Endothelial cell (in vitro differentiated cells): ENCODE measurements around the gene COL6A3. TPM values are rescaled to one million over a fixed set of nuclear protein-coding genes. Genes with fewer than 3 reads are reported as not detected.

Source experiments
- DNase-seq: peaks from one replicate; pipeline ENCODE4 v3.0.0; 2021; ENCODE audit warnings: low spot score
- H3K27ac Mint-ChIP-seq: one replicate; pipeline ENCODE4 v1.8.0; 2021; ENCODE audit warnings: mixed read lengths, inconsistent platforms; ENCODE audit not compliant: unreplicated experiment
- H3K27me3 Mint-ChIP-seq: one replicate; pipeline ENCODE4 v1.8.0; 2021; ENCODE audit warnings: mild to moderate bottlenecking, moderate library complexity, mixed read lengths, inconsistent platforms; ENCODE audit not compliant: unreplicated experiment
- H3K36me3 Mint-ChIP-seq: one replicate; pipeline ENCODE4 v1.8.0; 2021; ENCODE audit warnings: mild to moderate bottlenecking, low read depth, mixed read lengths, inconsistent platforms; ENCODE audit not compliant: unreplicated experiment
- H3K4me1 Mint-ChIP-seq: one replicate; pipeline ENCODE4 v1.8.0; 2021; ENCODE audit warnings: mild to moderate bottlenecking, mixed read lengths, inconsistent platforms; ENCODE audit not compliant: unreplicated experiment
- H3K4me3 Mint-ChIP-seq: one replicate; pipeline ENCODE4 v1.8.0; 2021; ENCODE audit warnings: mild to moderate bottlenecking, mixed read lengths, inconsistent platforms; ENCODE audit not compliant: unreplicated experiment
- H3K9me3 Mint-ChIP-seq: one replicate; pipeline ENCODE4 v1.8.0; 2021; ENCODE audit warnings: mixed read lengths, inconsistent platforms; ENCODE audit not compliant: unreplicated experiment
- total RNA-seq: library from RNA; stranded (reverse); fragmentation: NEBNext Ultra II Directional; extraction: Animal tissue kit (Norgen Biotek cat#: 25700); gene quantifications from one replicate; pipeline ENCODE4 v1.2.1, GENCODE V29; 2021; ENCODE audit not compliant: unreplicated experiment
- TF ChIP-seq, protein P1 (sequence below): fragments of 200-600 bp; sonication (generic); IDR thresholded peaks from one replicate; pipeline ENCODE4 v1.5.0; 2021; ENCODE audit warnings: antibody characterized with exemption; ENCODE audit not compliant: unreplicated experiment

Gene COL6A3
- total RNA-seq, 1 donor from 2014 or later, result 1.6 TPM

GRCh38 chr2:237345411-237345810 lies 68.6 kb downstream of the COL6A3 start:
- DNase-seq, result no peak
- Mint-ChIP-seq H3K4me1 (peaks cover 7% of the 10 kb centered on the region), H3K9me3 (no peaks in the 10 kb centered on the region), H3K27ac (no peak overlapping the region), H3K27me3 (no peaks in the 10 kb centered on the region), H3K36me3 (peaks cover 3% of the 10 kb centered on the region), H3K4me3 (no peak overlapping the region)
- TF ChIP-seq, protein P1, sequence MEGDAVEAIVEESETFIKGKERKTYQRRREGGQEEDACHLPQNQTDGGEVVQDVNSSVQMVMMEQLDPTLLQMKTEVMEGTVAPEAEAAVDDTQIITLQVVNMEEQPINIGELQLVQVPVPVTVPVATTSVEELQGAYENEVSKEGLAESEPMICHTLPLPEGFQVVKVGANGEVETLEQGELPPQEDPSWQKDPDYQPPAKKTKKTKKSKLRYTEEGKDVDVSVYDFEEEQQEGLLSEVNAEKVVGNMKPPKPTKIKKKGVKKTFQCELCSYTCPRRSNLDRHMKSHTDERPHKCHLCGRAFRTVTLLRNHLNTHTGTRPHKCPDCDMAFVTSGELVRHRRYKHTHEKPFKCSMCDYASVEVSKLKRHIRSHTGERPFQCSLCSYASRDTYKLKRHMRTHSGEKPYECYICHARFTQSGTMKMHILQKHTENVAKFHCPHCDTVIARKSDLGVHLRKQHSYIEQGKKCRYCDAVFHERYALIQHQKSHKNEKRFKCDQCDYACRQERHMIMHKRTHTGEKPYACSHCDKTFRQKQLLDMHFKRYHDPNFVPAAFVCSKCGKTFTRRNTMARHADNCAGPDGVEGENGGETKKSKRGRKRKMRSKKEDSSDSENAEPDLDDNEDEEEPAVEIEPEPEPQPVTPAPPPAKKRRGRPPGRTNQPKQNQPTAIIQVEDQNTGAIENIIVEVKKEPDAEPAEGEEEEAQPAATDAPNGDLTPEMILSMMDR, result no peak

DNA sequence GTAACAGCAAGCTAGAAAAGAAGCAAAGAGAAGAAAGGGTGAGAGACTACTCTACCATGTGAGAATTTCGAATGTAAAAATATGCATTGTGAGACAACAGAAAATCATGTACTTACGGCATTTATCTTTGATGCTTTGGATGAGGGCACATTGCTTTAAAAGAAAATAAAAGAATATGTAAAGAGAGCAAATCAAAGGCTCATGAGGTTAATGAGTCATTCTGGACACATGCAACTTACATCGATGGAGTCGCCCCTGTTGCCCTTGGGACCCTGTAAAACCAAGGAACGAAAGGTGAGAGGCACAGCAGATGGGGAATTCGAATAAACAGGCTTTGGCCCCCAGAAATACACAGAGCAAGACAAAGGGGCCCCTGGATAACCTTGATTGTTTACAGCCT lies 69.0 kb downstream of the COL6A3 start:
- TF ChIP-seq, protein P1, result no peak
- H3K27me3 Mint-ChIP-seq, result no peaks in the 10 kb centered on the region
- H3K27ac Mint-ChIP-seq, result no peak overlapping the region
- no peak for DNase-seq
- peaks cover 7% of the 10 kb centered on the region for H3K4me1 Mint-ChIP-seq
- H3K4me3 Mint-ChIP-seq, result no peak overlapping the region
- H3K9me3 Mint-ChIP-seq, result no peaks in the 10 kb centered on the region
- peaks cover 3% of the 10 kb centered on the region for H3K36me3 Mint-ChIP-seq

DNA sequence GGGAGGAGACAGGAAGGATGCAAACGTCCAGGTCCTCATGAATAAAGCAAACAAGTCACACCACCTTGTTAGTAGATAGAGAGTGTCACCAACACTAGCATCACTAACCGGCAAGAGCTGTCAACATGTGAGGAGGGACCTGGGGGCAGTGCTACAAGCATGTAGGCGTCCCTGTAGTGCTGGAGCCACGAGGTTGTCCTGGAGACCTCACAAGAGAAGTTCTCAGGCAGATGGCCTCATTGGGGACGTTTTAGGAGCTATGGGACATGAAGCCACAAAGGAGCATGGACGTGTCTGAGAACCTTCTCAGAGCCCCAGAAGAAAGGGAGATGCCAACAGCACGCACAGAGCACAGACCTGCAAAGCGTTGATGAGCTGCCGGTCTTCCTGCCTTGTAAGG lies 70.0 kb downstream of the COL6A3 start:
- TF ChIP-seq, protein P1, result no peak
- Mint-ChIP-seq H3K4me1 (peaks cover 7% of the 10 kb centered on the region), H3K36me3 (peaks cover 3% of the 10 kb centered on the region), H3K27ac (no peak overlapping the region), H3K4me3 (no peak overlapping the region), H3K27me3 (no peaks in the 10 kb centered on the region), H3K9me3 (no peaks in the 10 kb centered on the region)
- DNase-seq, result no peak

GRCh38 chr2:237341872-237342271 lies 72.1 kb downstream of the COL6A3 start:
- H3K4me3 Mint-ChIP-seq, result no peak overlapping the region
- H3K9me3 Mint-ChIP-seq, result no peaks in the 10 kb centered on the region
- no peak overlapping the region for H3K27ac Mint-ChIP-seq
- TF ChIP-seq, protein P1, result no peak
- peaks cover 3% of the 10 kb centered on the region for H3K36me3 Mint-ChIP-seq
- peaks cover 1% of the 10 kb centered on the region for H3K27me3 Mint-ChIP-seq
- no peak for DNase-seq
- H3K4me1 Mint-ChIP-seq, result peaks cover 7% of the 10 kb centered on the region

DNA sequence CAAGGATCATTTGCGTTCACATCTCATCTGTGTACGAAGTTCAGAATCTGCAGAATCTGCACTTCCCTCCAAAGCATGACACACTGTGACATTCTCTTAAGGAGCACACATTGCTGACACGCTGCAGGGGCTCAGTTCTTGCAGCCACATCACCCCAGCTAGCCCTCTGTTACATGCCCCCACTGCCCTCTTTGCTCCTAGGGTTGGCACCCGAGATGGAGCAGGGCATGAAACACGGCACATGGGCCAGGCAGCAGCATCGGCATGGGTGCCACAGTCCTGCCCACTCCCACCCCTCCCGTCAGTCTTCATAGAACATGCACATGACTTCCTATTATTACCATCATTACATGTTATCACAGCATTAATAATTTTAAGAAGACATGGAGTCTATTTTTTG lies 76.4 kb downstream of the COL6A3 start:
- no peaks in the 10 kb centered on the region for H3K36me3 Mint-ChIP-seq
- H3K4me3 Mint-ChIP-seq, result no peak overlapping the region
- no peaks in the 10 kb centered on the region for H3K9me3 Mint-ChIP-seq
- TF ChIP-seq, protein P1, result no peak
- H3K27me3 Mint-ChIP-seq, result peaks cover 1% of the 10 kb centered on the region
- peaks cover 7% of the 10 kb centered on the region for H3K4me1 Mint-ChIP-seq
- no peak overlapping the region for H3K27ac Mint-ChIP-seq
- no peak for DNase-seq
